ENCODE data around the gene TMEM74B.
"Not testable (repeated sequence)": the region's sequence is repeated elsewhere in the genome, so short reads cannot be mapped to it uniquely, and the experiment has no call there.

TMEM74B gene

GRCh38 chr20:1224205-1224890 lies 39.6 kb upstream of the TMEM74B start:
- H3K36me3 ChIP-seq, result no peaks in the 10 kb centered on the region
- H3K4me1 ChIP-seq, result no peaks in the 10 kb centered on the region
- no peak for TF ChIP-seq CTCF (IDR thresholded peaks at IDR 0.05; ENCODE audit: low read depth, low read length)
- no peaks in the 10 kb centered on the region for H3K9me3 ChIP-seq
- no peak overlapping the region for H3K4me3 ChIP-seq (ENCODE audit: low read depth, low read length)
- H3K27me3 ChIP-seq, result peaks cover 23% of the 10 kb centered on the region
- no peak for DNase-seq

DNA sequence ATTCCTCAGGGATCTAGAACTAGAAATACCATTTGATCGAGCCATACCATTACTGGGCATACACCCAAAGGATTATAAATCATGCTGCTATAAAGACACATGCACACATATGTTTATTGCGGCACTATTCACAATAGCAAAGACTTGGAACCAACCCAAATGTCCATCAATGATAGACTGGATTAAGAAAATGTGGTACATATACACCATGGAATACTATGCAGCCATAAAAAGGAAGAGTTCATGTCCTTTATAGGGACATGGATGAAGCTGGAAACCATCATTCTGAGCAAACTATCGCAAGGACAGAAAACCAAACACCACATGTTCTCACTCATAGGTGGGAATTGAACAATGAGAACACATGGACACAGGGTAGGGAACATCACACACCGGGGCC lies 38.0 kb upstream of the TMEM74B start:
- not testable (repeated sequence) for H3K9me3 ChIP-seq; H3K4me3 ChIP-seq (ENCODE audit: low read depth, low read length); H3K4me1 ChIP-seq; DNase-seq; H3K36me3 ChIP-seq
- peaks cover 16% of the 10 kb centered on the region for H3K27me3 ChIP-seq

GRCh38 chr20:1216527-1217427 lies 32.0 kb upstream of the TMEM74B start:
- not testable (repeated sequence) for H3K27me3 ChIP-seq; DNase-seq; H3K4me1 ChIP-seq; H3K36me3 ChIP-seq; H3K9me3 ChIP-seq; H3K4me3 ChIP-seq (ENCODE audit: low read depth, low read length)

DNA sequence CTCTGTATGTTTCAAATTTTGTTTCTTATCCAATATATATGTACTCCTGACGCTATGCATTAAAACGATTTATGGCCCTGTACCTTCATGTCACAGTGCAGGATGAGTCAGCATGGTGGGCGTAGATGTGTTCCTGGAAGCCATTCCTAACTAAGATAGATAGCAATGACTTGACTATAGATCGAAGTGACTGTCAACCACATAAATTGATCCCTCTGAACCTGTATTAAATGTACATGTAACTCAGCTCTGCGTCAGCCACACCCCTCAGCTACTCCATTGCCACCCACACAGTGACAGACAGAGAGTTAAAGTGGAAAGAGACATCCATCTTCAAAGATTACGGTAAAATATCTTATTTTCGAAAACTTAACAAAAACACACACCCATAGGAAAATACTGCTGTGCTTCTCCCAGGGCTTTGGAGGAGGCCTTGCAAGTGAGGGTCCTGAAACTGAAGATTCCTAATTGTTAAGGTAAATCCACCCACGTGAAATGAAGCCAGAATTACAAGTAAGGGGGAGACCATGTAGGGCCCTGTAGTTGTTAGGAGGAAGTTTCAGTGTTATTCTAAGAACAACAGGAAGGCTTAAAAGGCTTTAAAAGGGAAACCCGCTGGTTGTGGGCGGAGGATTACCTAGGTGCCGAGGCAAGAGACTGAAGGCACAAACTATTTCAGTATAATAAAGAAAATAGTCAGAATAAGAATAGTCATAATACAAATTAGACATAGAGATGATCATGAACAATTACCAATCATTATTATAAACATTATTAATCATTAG lies 30.8 kb upstream of the TMEM74B start:
- Histone ChIP-seq H3K4me3 (ENCODE audit: low read depth, low read length) (no peak overlapping the region), H3K4me1 (no peaks in the 10 kb centered on the region), H3K36me3 (no peaks in the 10 kb centered on the region), H3K27me3 (peaks cover 4% of the 10 kb centered on the region), H3K9me3 (no peaks in the 10 kb centered on the region)
- TF ChIP-seq CTCF (IDR thresholded peaks at IDR 0.05; ENCODE audit: low read depth, low read length), result no peak
- DNase-seq, result no peak

GRCh38 chr20:1214838-1215261 lies 30.1 kb upstream of the TMEM74B start:
- Histone ChIP-seq H3K36me3 (no peaks in the 10 kb centered on the region), H3K27me3 (peaks cover 4% of the 10 kb centered on the region)
- TF ChIP-seq CTCF (IDR thresholded peaks at IDR 0.05; ENCODE audit: low read depth, low read length), result no peak

DNA sequence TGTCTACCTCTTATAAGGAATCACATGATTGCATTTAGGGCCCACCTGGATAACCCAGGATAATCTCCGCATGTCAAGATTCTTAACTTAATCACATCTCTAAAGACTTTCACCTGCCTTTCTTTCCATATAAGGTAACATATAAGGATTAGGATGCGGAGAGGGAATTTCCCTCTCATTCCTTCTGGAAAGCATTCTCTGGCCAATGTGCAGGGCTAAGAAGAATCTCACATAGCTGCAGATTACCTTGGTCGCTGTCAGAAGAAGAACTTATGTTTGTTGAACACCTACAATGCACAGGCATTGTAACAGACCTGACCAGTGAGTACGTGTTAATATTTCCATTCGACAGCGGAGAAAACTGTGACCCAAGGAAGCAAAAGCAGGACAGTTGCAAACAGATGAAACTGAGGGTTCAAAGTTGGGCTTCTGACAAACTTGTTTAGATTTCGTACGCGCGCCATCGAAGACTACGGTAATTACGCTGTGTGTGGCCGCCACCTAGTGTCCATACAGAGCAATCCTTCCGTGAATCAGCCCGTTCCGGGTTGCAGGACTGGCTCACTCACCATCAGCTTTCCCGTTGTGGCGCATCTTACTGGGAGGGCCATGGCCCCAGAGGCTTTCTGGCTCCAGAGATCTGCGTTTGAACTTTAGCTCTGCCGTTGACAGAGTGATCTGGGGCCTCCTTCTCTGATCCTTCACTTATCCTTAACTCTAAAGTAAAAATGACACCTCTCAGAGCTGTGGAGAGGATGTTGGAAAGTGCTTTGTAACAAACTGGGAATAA lies 28.0 kb upstream of the TMEM74B start:
- peak; percentile 61 for TF ChIP-seq CTCF (IDR thresholded peaks at IDR 0.05; ENCODE audit: low read depth, low read length)
- H3K27me3 ChIP-seq, result peaks cover 4% of the 10 kb centered on the region
- H3K36me3 ChIP-seq, result no peaks in the 10 kb centered on the region
- H3K4me1 ChIP-seq, result no peaks in the 10 kb centered on the region
- H3K4me3 ChIP-seq (ENCODE audit: low read depth, low read length), result no peak overlapping the region
- DNase-seq, result peak; percentile 55
- no peaks in the 10 kb centered on the region for H3K9me3 ChIP-seq

More at GRCh38 chr20:1214838-1215261, 30.1 kb upstream of the TMEM74B start:
- H3K9me3 ChIP-seq, result no peaks in the 10 kb centered on the region
- no peak for DNase-seq
- H3K4me3 ChIP-seq (ENCODE audit: low read depth, low read length), result no peak overlapping the region
- no peaks in the 10 kb centered on the region for H3K4me1 ChIP-seq

Data from BE2C (cell line).